Kidney epithelial cell (primary cell): ENCODE measurements around the gene NAV1. TPM values are rescaled to one million over a fixed set of nuclear protein-coding genes. Genes with fewer than 3 reads are reported as not detected.
"Not testable (repeated sequence)": the region's sequence is repeated elsewhere in the genome, so short reads cannot be mapped to it uniquely, and the experiment has no call there.

Experiments used
- DNase-seq: peaks from one replicate; pipeline ENCODE4 v3.0.0-alpha.2; 2010; ENCODE audit warnings: low read depth
- H3K27me3 ChIP-seq: 2 replicates; pipeline ENCODE4 v1.6.0; 2011; ENCODE audit warnings: low read length; ENCODE audit not compliant: control insufficient read depth, insufficient read depth
- H3K36me3 ChIP-seq: 2 replicates; pipeline ENCODE4 v1.5.1; 2011; ENCODE audit warnings: low read length; ENCODE audit not compliant: control insufficient read depth, insufficient read depth
- H3K4me3 ChIP-seq: 2 replicates; pipeline ENCODE4 v1.5.1; 2011; ENCODE audit warnings: low read depth, mild to moderate bottlenecking, control low read depth, low read length
- total RNA-seq: library from RNA; depleted of rRNA; stranded (reverse); fragments of >200 nt; gene quantifications from 2 replicates; pipeline ENCODE4 v1.2.3, GENCODE V29; 2015
- TF ChIP-seq, protein P1 (sequence below): IDR thresholded peaks from 2 replicates; pipeline ENCODE4 v1.5.1; 2011; ENCODE audit warnings: mild to moderate bottlenecking, moderate library complexity, low read length, control low read depth, inconsistent platforms; ENCODE audit not compliant: insufficient read depth, poor library complexity, severe bottlenecking

NAV1 gene
- total RNA-seq, 1 donor from 2014 or later: 37.1 TPM

GRCh38 chr1:201543871-201544642 is 5.1 kb downstream of the NAV1 start:
- H3K4me3 ChIP-seq: no peak overlapping the region
- H3K36me3 ChIP-seq: no peaks in the 10 kb centered on the region
- TF ChIP-seq, protein P1, sequence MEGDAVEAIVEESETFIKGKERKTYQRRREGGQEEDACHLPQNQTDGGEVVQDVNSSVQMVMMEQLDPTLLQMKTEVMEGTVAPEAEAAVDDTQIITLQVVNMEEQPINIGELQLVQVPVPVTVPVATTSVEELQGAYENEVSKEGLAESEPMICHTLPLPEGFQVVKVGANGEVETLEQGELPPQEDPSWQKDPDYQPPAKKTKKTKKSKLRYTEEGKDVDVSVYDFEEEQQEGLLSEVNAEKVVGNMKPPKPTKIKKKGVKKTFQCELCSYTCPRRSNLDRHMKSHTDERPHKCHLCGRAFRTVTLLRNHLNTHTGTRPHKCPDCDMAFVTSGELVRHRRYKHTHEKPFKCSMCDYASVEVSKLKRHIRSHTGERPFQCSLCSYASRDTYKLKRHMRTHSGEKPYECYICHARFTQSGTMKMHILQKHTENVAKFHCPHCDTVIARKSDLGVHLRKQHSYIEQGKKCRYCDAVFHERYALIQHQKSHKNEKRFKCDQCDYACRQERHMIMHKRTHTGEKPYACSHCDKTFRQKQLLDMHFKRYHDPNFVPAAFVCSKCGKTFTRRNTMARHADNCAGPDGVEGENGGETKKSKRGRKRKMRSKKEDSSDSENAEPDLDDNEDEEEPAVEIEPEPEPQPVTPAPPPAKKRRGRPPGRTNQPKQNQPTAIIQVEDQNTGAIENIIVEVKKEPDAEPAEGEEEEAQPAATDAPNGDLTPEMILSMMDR: no peak

DNA sequence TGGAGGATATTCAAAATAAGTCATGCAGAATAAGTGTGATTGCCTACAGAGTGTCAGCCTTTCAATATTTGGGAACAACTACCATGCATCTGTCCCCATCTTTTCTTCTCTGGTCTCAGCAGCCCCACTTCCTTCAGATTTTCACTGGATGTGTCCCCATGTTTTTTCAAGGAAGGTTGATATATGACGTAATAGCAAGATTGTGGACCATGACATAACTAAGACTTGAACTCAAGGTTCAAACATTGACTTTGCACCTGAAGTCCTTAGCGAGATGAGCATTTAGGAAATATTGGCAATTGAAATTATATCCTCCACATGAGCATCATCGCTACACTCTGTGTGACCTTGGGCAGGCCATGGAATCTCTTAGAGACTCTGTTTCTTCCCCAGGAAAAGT is 5.8 kb downstream of the NAV1 start:
- Histone ChIP-seq H3K4me3 (no peak overlapping the region), H3K27me3 (no peaks in the 10 kb centered on the region), H3K36me3 (no peaks in the 10 kb centered on the region)
- TF ChIP-seq, protein P1: no peak
- no peak for DNase-seq

More at GRCh38 chr1:201543871-201544642, 5.1 kb downstream of the NAV1 start:
- H3K27me3 ChIP-seq: no peaks in the 10 kb centered on the region
- DNase-seq: no peak

GRCh38 chr1:201545851-201546492 is 7.0 kb downstream of the NAV1 start:
- H3K4me3 ChIP-seq: no peak overlapping the region
- H3K27me3 ChIP-seq: no peaks in the 10 kb centered on the region
- no peak for DNase-seq
- no peaks in the 10 kb centered on the region for H3K36me3 ChIP-seq
- TF ChIP-seq, protein P1: peak; percentile 42

DNA sequence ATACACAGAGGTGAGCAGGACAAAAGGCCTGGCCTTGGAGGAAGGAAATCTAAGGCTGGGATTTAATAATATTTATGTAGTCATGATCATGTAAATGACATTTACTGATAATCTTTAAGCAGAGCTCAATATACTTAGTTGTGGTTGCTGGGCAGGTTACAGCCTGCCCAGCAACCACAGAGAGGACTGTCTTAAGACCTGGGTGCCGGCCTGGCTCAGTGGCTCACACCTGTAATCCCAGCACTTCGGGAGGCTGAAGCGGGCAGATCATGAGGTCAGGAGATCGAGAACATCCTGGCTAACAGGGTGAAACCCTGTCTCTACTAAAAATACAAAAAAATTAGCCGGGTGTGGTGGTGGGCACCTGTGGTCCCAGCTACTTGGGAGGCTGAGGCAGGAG is 10.6 kb downstream of the NAV1 start:
- H3K4me3 ChIP-seq, H3K36me3 ChIP-seq, H3K27me3 ChIP-seq, DNase-seq: not testable (repeated sequence)

DNA sequence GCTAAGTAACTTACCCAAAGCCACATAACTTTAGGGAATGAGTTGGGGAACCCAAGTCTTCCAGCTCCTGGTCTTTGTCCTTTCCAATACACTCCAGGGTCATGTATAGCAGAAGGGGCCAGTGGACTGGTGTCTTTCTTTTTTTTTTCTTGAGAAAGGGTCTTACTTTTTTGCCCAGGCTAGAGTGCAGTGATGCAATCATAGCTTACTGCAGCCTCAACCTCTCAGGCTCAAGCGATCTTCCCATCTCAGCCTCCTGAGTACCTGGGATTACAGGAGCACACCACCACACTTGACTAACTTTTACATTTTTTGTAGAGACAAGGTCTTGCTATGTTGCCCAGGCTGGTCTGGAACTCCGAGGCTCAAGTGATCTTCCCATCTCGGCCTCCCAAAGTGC is 12.2 kb downstream of the NAV1 start:
- DNase-seq: no peak
- no peaks in the 10 kb centered on the region for H3K27me3 ChIP-seq
- no peak overlapping the region for H3K4me3 ChIP-seq
- no peaks in the 10 kb centered on the region for H3K36me3 ChIP-seq
- TF ChIP-seq, protein P1: no peak

DNA sequence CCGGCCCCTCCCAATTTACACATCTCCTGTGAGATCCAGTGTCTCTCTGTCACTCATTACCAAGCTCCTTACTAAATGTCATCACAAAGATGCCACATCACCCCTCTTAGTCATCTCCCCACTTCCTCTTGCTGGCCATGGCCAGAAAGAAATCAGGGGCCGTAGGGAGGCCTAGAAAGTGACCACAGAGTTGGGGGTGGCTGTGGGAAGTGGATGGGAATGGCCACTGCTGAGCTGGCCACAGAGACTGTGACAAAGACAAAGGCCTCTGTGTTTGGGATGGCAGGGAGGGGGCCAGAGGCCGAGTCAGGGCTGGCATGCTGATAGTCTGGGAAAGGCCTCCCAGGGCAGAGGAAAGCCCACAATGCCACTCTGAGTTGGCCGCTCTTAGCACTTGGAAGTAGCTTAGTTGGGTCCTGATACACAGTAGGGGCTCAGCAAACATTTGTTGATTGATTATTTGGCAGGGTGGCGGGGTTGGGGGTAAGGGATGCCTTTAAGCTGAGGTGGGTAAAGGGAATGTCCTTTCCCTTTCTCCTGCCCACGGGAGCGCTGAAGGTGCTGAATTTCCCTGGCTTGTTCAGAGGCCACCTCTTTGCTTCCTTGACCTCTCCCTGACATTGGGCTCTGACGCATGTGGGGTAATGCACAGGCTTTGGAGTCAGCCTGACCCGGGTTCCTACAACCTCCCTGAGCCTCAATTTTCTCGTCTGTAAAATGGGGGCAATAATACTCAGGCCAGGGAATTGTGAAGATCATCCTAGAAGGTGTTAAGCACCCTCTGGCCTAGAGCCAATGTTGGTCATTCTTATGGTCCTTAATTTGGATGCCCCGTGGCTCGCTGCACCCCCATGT is 13.2 kb downstream of the NAV1 start:
- no peaks in the 10 kb centered on the region for H3K36me3 ChIP-seq
- H3K4me3 ChIP-seq: no peak overlapping the region
- TF ChIP-seq, protein P1: no peak
- DNase-seq: peak; percentile 88
- H3K27me3 ChIP-seq: no peaks in the 10 kb centered on the region
